ENCODE results near the gene AHR.

Gene AHR

GRCh38 chr7:17292843-17293242, 5.6 kb upstream of the AHR start:
- no peak overlapping the region for H3K4me3 ChIP-seq (replicated peaks; ENCODE audit: low read depth, low read length)
- no peak for TF ChIP-seq CTCF (IDR thresholded peaks at IDR 0.05; ENCODE audit: insufficient read depth, low read length, poor library complexity, severe bottlenecking)
- H3K36me3 ChIP-seq (ENCODE audit: control insufficient read depth, insufficient read depth, low read length), result no peaks in the 10 kb centered on the region
- H3K27me3 ChIP-seq (replicated peaks; ENCODE audit: control insufficient read depth, insufficient read depth, low read length), result no peaks in the 10 kb centered on the region
- no peak for DNase-seq (ENCODE audit: extremely low read depth, insufficient read length)

- H3K4me3 ChIP-seq (replicated peaks; ENCODE audit: low read depth, low read length), result no peak overlapping the region
- no peak for DNase-seq (ENCODE audit: extremely low read depth, insufficient read length)
- H3K27me3 ChIP-seq (replicated peaks; ENCODE audit: control insufficient read depth, insufficient read depth, low read length), result no peaks in the 10 kb centered on the region
- no peak for TF ChIP-seq CTCF (IDR thresholded peaks at IDR 0.05; ENCODE audit: insufficient read depth, low read length, poor library complexity, severe bottlenecking)
- no peaks in the 10 kb centered on the region for H3K36me3 ChIP-seq (ENCODE audit: control insufficient read depth, insufficient read depth, low read length)
Measured at GRCh38 chr7:17293481-17293880, 5.0 kb upstream of the AHR start.

GRCh38 chr7:17297243-17297642, 1.2 kb upstream of the AHR start:
- no peaks in the 10 kb centered on the region for H3K36me3 ChIP-seq (ENCODE audit: control insufficient read depth, insufficient read depth, low read length)
- no peak for DNase-seq (ENCODE audit: extremely low read depth, insufficient read length)
- TF ChIP-seq CTCF (IDR thresholded peaks at IDR 0.05; ENCODE audit: insufficient read depth, low read length, poor library complexity, severe bottlenecking), result no peak
- no peak overlapping the region for H3K4me3 ChIP-seq (replicated peaks; ENCODE audit: low read depth, low read length)
- no peaks in the 10 kb centered on the region for H3K27me3 ChIP-seq (replicated peaks; ENCODE audit: control insufficient read depth, insufficient read depth, low read length)

GRCh38 chr7:17298840-17299482, 509 bp downstream of the AHR start:
- H3K4me3 ChIP-seq (replicated peaks; ENCODE audit: low read depth, low read length), result peak overlapping the region; percentile 74

GRCh38 chr7:17299483-17299991, 1.1 kb downstream of the AHR start:
- no peaks in the 10 kb centered on the region for H3K36me3 ChIP-seq (ENCODE audit: control insufficient read depth, insufficient read depth, low read length)
- no peak for TF ChIP-seq CTCF (IDR thresholded peaks at IDR 0.05; ENCODE audit: insufficient read depth, low read length, poor library complexity, severe bottlenecking)
- peak; percentile 11 for DNase-seq (ENCODE audit: extremely low read depth, insufficient read length)

More at GRCh38 chr7:17298840-17299482, 509 bp downstream of the AHR start:
- no peaks in the 10 kb centered on the region for H3K36me3 ChIP-seq (ENCODE audit: control insufficient read depth, insufficient read depth, low read length)
- DNase-seq (ENCODE audit: extremely low read depth, insufficient read length), result no peak
- TF ChIP-seq CTCF (IDR thresholded peaks at IDR 0.05; ENCODE audit: insufficient read depth, low read length, poor library complexity, severe bottlenecking), result no peak
- H3K27me3 ChIP-seq (replicated peaks; ENCODE audit: control insufficient read depth, insufficient read depth, low read length), result no peaks in the 10 kb centered on the region

More at GRCh38 chr7:17299483-17299991, 1.1 kb downstream of the AHR start:
- Histone ChIP-seq H3K4me3 (replicated peaks; ENCODE audit: low read depth, low read length) (peak overlapping the region; percentile 74), H3K27me3 (replicated peaks; ENCODE audit: control insufficient read depth, insufficient read depth, low read length) (no peaks in the 10 kb centered on the region)

Measured in GM06990 (cell line).